GOT3 (cell line): ENCODE measurements around the gene GAN.
"Not testable (repeated sequence)": the region's sequence is repeated elsewhere in the genome, so short reads cannot be mapped to it uniquely, and the experiment has no call there.

Experiments
- DNase-seq: peaks from one replicate; lab custom pipeline; 2025; ENCODE audit warnings: mixed read lengths; lab: John Stamatoyannopoulos, UW

GAN gene

DNA sequence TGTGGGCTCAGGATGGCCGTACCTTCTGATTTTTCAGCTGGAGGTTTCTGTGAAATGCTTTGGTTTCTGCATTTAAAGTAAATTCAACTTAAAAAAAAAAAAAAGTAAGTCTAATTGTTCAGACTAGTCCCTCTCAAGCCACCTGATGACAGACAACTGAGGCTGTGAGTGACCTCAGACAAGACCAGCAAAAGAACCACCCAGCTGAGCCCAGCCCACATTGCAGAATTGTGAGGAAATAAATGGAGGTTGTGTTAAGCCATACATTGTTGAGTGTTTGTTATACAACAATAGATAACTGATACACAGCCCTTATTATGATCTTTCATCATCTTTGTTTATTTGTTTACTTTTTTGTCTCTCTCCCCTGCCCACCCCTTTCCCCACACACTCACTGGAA is 85.1 kb downstream of the GAN start:
- DNase-seq, result no peak

GRCh38 chr16:81401035-81401950 is 86.5 kb downstream of the GAN start:
- DNase-seq, result peak; percentile 21

DNA sequence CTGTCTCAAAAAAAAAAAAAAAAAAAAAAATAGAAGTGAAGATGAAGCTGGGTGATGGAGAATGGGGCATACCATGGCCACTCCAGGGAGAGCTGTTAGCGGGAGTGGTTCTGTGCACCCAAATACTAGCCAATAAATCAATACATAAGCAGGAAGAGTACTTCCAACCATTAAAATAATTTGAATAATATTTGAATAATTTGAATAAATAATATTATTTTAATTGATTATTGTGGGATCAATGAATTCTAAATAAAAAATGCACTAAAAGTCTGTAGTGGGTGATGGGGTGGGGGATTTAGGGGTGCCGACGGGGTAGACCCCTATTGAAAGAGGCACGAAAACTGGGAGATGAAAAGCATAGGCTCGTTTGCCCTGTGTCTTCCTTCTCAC is 88.4 kb downstream of the GAN start:
- no peak for DNase-seq

DNA sequence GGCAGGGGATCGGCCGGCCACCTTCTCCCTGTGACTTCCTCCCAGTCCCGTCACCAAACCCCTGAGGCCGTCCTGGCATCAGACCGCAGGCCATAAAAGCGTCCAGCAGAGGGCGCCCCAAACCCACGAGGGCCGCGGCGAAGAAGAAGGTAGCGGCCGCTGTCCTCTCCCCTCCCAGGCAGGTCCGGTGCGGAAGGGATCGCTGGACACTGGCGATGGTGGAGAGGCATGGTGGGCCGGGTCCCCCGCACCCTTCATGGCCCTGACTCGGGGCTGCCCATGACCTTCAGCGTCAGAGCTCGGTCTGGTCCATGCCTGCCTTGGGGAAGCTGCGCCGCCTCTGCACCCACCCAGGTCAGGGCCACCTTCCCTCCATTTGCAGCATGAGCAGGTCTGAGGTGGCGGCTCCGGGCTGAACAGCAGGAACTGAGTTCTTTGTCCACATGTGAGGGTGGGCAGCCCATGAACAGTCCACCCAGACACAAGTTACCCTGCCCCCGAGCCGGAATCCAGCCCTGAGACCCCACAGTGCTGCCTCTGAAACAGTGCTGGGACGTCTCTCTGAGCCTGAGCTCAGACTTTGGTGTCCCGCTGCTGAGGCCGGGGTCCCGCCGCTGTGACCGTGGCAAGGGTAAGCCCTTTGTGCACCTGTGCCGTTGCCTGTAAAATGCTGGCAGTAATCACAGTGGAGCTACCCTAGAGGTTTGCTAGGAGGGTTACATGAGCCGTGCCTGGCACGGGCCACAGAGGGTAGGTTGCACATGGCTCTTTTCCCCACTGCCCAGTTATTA is 89.0 kb downstream of the GAN start:
- DNase-seq, result no peak

DNA sequence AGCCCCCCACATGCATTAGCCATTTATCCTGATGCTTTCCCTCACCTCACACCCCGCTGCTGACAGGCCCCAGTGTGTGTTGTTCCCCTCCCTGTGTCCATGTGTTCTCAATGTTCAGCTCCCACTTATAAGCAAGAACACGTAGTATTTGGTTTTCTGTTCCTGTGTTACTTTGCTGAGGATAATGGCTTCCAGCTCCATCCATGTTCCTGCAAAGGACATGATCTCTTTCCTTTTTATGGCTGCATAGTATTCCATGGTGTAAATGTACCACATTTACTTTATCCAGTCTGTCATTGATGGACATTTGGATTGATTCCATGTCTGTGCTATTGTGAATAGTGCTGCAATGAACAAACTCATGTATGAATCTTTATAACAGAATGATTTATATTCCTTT is 90.2 kb downstream of the GAN start:
- not testable (repeated sequence) for DNase-seq

GRCh38 chr16:81405702-81406113 is 90.9 kb downstream of the GAN start:
- no peak for DNase-seq

DNA sequence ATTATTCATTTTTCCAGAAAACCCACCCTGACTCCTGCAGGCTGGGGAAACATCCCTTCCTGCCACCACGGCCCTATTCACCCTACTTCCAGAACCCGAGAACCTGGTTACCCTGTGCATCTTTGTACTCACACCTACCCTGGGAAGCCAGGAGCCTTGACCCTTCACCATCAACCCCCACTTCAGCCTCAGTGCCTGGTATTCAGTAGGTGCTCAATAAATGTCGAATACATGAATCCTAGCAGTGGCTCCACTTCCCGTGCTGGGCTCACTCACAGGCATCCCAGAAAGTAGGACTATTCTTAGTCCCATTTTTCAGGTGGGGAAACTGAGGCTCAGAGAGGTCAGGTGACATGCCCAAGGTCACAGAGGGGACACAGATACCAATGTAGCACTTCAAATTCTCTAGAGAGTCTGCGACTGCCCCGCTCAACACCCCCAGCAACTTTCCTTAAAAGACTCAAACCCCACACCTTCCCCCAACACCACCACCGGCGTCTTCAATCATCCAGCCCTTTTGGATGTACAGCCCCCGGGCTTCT is 93.7 kb downstream of the GAN start:
- DNase-seq, result no peak

DNA sequence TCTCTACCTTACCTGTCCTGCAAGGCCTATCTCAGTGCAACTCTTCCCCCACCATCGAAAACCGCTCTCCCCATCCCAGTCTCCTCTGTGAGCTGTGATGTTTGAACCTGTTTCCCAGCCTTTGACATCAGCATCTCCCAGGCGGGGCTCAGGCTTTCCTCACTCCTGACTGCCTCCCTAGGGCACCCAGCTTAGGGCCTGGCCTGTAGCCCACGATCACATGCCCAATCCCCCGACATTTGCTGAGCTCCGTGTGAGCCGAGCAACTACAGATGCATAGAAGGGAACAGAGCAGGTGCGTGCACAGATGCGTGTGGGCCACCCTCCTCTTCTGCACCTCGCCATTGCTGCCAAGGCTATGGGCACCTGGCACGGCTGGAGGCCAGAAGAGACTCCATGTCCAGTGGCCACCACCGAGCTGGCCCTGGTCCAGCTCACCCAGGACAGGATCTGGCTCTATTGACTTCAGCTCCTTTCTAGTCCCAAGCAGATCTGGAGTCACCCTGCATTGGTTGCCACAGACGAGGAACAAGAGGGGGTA is 94.3 kb downstream of the GAN start:
- DNase-seq, result no peak

GRCh38 chr16:81410643-81411293 is 96.0 kb downstream of the GAN start:
- no peak for DNase-seq

DNA sequence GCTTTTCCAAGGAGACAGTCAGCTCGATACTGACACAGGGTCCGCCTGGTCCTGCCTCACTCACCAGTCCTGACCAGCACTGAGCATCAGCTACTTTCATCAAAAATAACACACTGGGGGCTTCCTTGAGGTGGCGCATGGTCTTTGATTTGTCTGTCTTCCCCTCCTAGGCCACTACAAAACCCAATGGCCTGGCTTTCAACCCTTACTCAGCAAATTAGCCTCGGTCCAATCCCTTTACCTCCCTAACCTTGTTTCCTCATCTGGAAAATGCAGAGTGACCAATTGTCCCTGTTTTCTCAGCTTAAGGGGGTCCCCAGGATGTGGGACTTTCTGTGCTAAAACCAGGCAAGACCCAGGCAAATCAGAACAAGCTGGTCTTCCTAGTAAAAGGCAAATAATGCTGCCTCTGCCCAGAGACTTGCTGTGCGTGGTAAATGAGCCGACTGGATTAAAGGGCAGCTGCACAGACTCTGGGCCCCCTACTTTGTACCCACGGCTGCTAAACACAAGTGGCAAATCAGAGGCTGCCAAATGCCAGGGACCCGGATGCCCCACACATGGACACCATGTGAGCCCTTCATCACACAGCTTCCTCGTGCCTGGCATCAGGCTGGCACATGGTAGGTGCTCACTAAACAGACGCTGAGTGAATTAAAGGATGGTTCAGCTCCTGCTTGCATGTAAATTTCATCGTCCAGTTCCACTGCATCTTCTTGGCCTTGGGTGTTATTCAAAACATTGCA is 98.7 kb downstream of the GAN start:
- no peak for DNase-seq

DNA sequence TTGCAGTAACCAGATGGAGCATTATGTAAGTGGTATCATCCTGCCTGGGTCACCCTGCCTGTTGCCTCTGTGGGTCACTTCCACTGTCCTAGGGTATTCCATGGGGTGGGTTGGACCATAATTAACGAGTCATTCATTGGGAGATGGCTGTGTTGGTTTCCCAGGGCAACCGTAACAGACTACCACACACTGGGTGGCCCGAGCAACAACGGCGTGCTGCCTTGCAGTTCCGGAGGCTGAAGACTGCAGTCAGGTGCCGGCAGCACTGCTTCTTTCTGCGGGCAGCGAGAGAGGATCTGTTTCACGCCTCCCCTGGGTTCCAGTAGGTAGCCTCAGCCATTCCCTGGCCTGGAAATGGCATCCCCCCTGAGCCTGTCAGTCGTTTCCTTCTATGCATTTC is 101.0 kb downstream of the GAN start:
- no peak for DNase-seq

GRCh38 chr16:81416749-81417148 is 102.0 kb downstream of the GAN start:
- DNase-seq, result no peak

DNA sequence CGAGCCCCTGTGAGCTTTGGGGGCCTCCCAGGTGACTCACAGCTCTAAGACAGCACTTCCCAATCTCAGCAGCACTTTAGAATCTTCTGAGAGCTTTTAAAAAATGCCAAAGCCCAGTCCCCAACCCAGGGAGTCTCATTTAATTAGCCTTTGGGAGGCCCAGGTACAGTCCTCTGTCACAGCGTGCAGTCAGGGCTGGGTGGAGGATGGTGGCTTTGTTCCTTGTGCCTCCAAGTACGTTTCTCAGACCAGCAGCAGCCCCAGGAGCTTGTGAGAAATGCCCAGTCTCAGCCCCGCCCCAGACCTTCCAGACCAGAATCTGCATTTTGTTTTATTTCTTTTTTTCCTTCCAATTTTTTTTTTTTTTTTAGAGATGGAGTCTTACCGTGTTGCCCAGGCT is 102.4 kb downstream of the GAN start:
- DNase-seq, result no peak

- DNase-seq, result no peak
These were observed 105.0 kb downstream of the GAN start for GRCh38 chr16:81419806-81420205.

- DNase-seq, result no peak
These were observed 106.4 kb downstream of the GAN start for GRCh38 chr16:81421126-81421525.

DNA sequence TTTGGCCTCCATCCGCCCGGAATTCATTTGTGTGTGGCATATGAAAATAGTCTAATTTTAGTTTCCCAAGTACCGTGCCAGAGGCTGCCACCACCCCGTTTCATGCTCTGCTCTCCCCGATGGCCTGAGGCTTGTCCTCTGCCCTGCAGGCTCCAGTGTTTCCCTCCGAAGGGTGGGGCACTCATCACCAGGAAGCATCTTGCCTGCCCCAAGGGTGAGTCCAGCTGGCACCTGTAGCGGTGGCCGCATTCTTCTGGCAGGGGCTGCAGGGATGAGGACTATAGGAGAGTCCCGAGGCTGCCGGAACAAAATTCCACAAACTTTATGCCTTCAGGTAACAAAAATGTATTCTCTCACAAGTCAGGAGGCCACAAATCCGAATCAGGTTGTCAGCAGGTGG is 106.8 kb downstream of the GAN start:
- DNase-seq, result no peak

GRCh38 chr16:81422153-81422552 is 107.4 kb downstream of the GAN start:
- not testable (repeated sequence) for DNase-seq

GRCh38 chr16:81424771-81425170 is 110.0 kb downstream of the GAN start:
- no peak for DNase-seq

GRCh38 chr16:81427219-81427618 is 112.5 kb downstream of the GAN start:
- DNase-seq, result no peak

GRCh38 chr16:81429045-81429521 is 114.3 kb downstream of the GAN start:
- DNase-seq, result no peak
